Keratinocyte (primary cell): ENCODE results near the gene LZTR1. TPM values are rescaled to one million over a fixed set of nuclear protein-coding genes. Genes with fewer than 3 reads are reported as not detected.

Experiments used
- DNase-seq: peaks from one replicate; pipeline ENCODE4 v3.0.0-alpha.2; 2011; ENCODE audit warnings: low read depth, missing footprints, low spot score
- FAIRE-seq: peaks from 2 replicates; lab custom pipeline; 2011; peaks lifted over from hg19 to GRCh38; lab: Jason Lieb, UNC
- H2AFZ ChIP-seq: 2 replicates; pipeline ENCODE4 v1.6.0; 2012; ENCODE audit warnings: low read length, control low read depth, inconsistent platforms; ENCODE audit not compliant: control insufficient read depth
- H3K27ac ChIP-seq: 2 replicates; pipeline ENCODE4 v1.5.1; 2011; ENCODE audit warnings: low read length; ENCODE audit not compliant: control insufficient read depth, insufficient read depth
- H3K27me3 ChIP-seq: 3 replicates; pipeline ENCODE4 v1.6.0; 2011; ENCODE audit warnings: low read length; ENCODE audit not compliant: control insufficient read depth, insufficient read depth; ENCODE audit errors: extremely low read depth
- H3K36me3 ChIP-seq, 2 experiments: 2 replicates in 1 of 2; 3 replicates in 1 of 2; pipeline ENCODE4 v1.5.1; 2011; ENCODE audit warnings: low read length in 2 of 2, mild to moderate bottlenecking in 1 of 2; ENCODE audit not compliant: control insufficient read depth in 2 of 2, insufficient read depth in 2 of 2; ENCODE audit errors: extremely low read depth in 1 of 2
- H3K4me1 ChIP-seq: 3 replicates; pipeline ENCODE4 v1.5.1; 2011; ENCODE audit warnings: low read length; ENCODE audit not compliant: control insufficient read depth, insufficient read depth; ENCODE audit errors: extremely low read depth
- H3K4me2 ChIP-seq: 3 replicates; pipeline ENCODE4 v1.6.0; 2011; ENCODE audit warnings: low read depth, low read length; ENCODE audit not compliant: control insufficient read depth, insufficient read depth; ENCODE audit errors: extremely low read depth
- H3K4me3 ChIP-seq, 3 experiments: fragments of 200-600 bp in 1 of 3; sonication (generic) in 1 of 3; 2 replicates in 2 of 3; 3 replicates in 1 of 3; pipeline ENCODE4 v1.5.1; 2011 to 2016; ENCODE audit warnings: low read length in 3 of 3, mild to moderate bottlenecking in 3 of 3, control low read depth in 2 of 3, inconsistent platforms in 1 of 3, low read depth in 1 of 3, mixed read lengths in 1 of 3, mixed run types in 1 of 3, moderate library complexity in 1 of 3; ENCODE audit not compliant: control insufficient read depth in 2 of 3, insufficient read depth in 2 of 3; ENCODE audit errors: extremely low read depth in 1 of 3
- H3K79me2 ChIP-seq: 2 replicates; pipeline ENCODE4 v1.6.0; 2012; ENCODE audit warnings: low read length; ENCODE audit not compliant: control insufficient read depth, insufficient read depth
- H3K9ac ChIP-seq: 3 replicates; pipeline ENCODE4 v1.6.0; 2011; ENCODE audit warnings: low read length; ENCODE audit not compliant: control insufficient read depth, insufficient read depth; ENCODE audit errors: extremely low read depth
- H3K9me1 ChIP-seq: 3 replicates; pipeline ENCODE4 v1.6.0; 2011; ENCODE audit warnings: low read length; ENCODE audit not compliant: control insufficient read depth, insufficient read depth; ENCODE audit errors: extremely low read depth
- H3K9me3 ChIP-seq: 2 replicates; pipeline ENCODE4 v1.5.1; 2012; ENCODE audit warnings: low read depth, low read length; ENCODE audit not compliant: control insufficient read depth
- H4K20me1 ChIP-seq: 3 replicates; pipeline ENCODE4 v1.6.0; 2011; ENCODE audit warnings: low read length; ENCODE audit not compliant: control insufficient read depth, insufficient read depth; ENCODE audit errors: extremely low read depth
- EZH2 ChIP-seq: IDR thresholded peaks from one replicate; pipeline ENCODE4 v1.6.1; 2012; ENCODE audit warnings: inconsistent platforms, mild to moderate bottlenecking, low read length, moderate library complexity
- dilution Hi-C: fragments of 300-500 bp; cut with MboI; formaldehyde crosslinking; loops from one replicate; pipeline ENCODE4 v1.7.0; 2020; ENCODE audit warnings: low sequenced_read_pairs; ENCODE audit not compliant: extremely low pct_ligation_motif_present
- polyA plus RNA-seq, 5 experiments: library from polyadenylated mRNA; depleted of rRNA in 3 of 5; stranded (reverse) in 3 of 5; stranded (forward) in 1 of 5; unstranded in 1 of 5; fragments of >200 nt; gene quantifications; 1 replicate in 1 of 5; 2 replicates in 3 of 5; 3 replicates in 1 of 5; pipeline versions ENCODE4 v1.2.1 to v1.2.3, GENCODE V29; 2011 to 2012; ENCODE audit warnings: missing spikeins in 2 of 5, low read depth in 1 of 5, low replicate concordance in 1 of 5
- TF ChIP-seq, protein P1 (sequence below), 3 experiments: IDR thresholded peaks in 1 of 3; conservative IDR thresholded peaks in 1 of 3; optimal IDR thresholded peaks in 1 of 3; 2 replicates in 2 of 3; 3 replicates in 1 of 3; pipeline versions ENCODE3 to v1.5.1; 2011; ENCODE audit warnings: low read length in 3 of 3, mild to moderate bottlenecking in 3 of 3, moderate library complexity in 2 of 3, control low read depth in 1 of 3, inconsistent platforms in 1 of 3; ENCODE audit not compliant: insufficient read depth in 2 of 3; ENCODE audit errors: extremely low read depth in 1 of 3

Gene LZTR1
- polyA plus RNA-seq, 1 donor (not counting 4 experiments of a cell fraction or from before 2014, with no cell fraction given), result 37.0 TPM

DNA sequence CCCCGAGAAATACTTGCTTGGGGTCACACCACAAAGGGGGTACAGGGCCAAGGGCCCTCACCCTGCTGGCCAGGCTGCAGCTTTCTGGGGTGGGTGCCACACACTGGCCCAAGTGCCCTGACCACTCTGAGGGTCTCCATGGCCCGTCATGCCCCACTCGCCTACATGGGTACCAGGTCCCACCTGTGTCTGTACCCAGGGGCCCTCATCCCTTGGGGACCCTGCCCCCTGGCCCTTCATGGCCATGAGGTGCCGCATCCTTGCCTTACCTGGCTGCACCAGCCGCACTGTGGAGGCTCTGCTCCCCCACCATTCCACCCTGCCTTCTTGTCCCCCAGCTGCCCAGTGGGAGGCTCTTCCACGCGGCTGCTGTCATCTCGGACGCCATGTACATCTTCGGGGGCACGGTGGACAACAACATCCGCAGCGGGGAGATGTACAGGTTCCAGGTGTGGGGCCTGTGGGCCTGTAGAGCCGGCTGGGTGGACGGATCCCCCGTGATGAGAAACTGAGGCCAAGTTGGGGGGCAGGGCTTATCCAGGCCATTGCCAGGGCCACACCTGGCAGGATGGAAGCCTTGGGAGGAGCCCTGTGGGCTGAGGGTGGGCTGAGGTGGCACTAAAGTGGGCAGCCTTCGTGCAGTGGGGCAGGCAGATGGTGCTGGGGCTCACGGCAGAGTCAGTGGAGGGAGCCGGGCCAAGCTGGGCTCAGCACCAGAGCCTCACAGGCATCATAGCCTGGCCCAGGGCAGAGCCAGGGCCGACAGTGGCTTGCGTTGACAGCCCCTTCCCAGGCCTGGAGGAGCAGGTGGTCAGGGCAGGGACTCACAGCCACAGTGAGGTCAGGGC is 10.6 kb downstream of the LZTR1 start:
- DNase-seq (no peak), FAIRE-seq (no peak)
- Histone ChIP-seq H3K9ac (no peak overlapping the region), H3K36me3 (peaks cover 22 to 51% of the 10 kb centered on the region in 2 experiments), H4K20me1 (no peaks in the 10 kb centered on the region), H3K79me2 (no peaks in the 10 kb centered on the region), H3K27ac (no peak overlapping the region), H3K4me3 (no peak overlapping the region), H3K4me1 (no peaks in the 10 kb centered on the region), H3K9me1 (no peaks in the 10 kb centered on the region), H3K9me3 (no peaks in the 10 kb centered on the region), H3K4me2 (no peak overlapping the region), H2AFZ (no peak overlapping the region), H3K27me3 (no peaks in the 10 kb centered on the region)
- no peak for TF ChIP-seq EZH2
- dilution Hi-C loops, result no loop called here

DNA sequence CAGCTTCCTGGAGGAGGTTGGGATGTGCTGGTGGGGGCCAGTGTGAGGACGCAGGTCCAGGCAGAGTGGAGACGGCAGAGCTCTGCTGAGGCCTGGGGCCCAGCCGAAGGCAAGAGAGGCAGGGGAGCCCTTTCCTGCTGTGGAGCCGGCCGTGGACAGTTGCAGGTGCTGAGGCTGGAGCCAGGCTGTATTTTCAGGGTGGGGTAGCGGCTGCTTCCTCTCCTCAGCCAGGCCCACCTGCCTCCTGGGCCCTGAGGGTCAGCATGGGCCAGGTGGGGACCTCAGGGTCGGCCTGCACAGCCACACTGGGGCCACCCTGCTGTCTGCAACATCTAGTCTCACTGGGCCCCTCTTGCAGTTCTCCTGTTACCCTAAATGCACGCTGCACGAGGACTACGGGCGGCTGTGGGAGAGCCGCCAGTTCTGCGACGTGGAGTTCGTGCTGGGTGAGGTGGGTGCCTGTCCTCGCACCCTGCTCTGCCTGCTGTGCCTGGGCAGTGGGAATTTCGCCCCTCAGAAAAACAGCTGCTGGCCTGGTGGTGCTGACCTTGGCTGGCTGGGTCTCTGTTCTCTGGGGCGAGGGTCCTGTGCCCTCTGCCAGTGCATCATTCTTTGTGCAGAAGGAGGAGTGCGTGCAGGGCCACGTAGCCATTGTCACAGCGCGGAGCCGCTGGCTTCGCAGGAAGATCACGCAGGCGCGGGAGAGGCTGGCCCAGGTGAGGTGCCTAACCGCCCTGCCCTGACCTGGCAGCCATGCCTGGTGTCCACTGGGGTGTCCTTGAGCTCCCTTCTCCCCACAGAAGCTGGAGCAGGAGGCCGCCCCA is 11.4 kb downstream of the LZTR1 start:
- no peaks in the 10 kb centered on the region for H3K9me3 ChIP-seq
- FAIRE-seq, result no peak
- dilution Hi-C loops, result no loop called here
- DNase-seq, result no peak
- no peak overlapping the region for H2AFZ ChIP-seq
- H3K27me3 ChIP-seq, result no peaks in the 10 kb centered on the region
- no peaks in the 10 kb centered on the region for H3K4me1 ChIP-seq
- no peak for TF ChIP-seq EZH2
- TF ChIP-seq, protein P1, sequence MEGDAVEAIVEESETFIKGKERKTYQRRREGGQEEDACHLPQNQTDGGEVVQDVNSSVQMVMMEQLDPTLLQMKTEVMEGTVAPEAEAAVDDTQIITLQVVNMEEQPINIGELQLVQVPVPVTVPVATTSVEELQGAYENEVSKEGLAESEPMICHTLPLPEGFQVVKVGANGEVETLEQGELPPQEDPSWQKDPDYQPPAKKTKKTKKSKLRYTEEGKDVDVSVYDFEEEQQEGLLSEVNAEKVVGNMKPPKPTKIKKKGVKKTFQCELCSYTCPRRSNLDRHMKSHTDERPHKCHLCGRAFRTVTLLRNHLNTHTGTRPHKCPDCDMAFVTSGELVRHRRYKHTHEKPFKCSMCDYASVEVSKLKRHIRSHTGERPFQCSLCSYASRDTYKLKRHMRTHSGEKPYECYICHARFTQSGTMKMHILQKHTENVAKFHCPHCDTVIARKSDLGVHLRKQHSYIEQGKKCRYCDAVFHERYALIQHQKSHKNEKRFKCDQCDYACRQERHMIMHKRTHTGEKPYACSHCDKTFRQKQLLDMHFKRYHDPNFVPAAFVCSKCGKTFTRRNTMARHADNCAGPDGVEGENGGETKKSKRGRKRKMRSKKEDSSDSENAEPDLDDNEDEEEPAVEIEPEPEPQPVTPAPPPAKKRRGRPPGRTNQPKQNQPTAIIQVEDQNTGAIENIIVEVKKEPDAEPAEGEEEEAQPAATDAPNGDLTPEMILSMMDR (optimal IDR thresholded peaks at IDR 0.05 in 1 of 3, IDR thresholded peaks at IDR 0.05 in 1 of 3, conservative IDR thresholded peaks at IDR 0.05 in 1 of 3; ENCODE audit: extremely low read depth in 1 of 3, insufficient read depth in 2 of 3, low read length in 3 of 3), result no peak
- no peak overlapping the region for H3K4me2 ChIP-seq
- peaks cover 18 to 52% of the 10 kb centered on the region in 2 experiments for H3K36me3 ChIP-seq
- H3K27ac ChIP-seq, result no peak overlapping the region
- H3K9me1 ChIP-seq, result no peaks in the 10 kb centered on the region
- no peaks in the 10 kb centered on the region for H4K20me1 ChIP-seq
- no peaks in the 10 kb centered on the region for H3K79me2 ChIP-seq
- H3K4me3 ChIP-seq, result no peak overlapping the region
- H3K9ac ChIP-seq, result no peak overlapping the region
